ENCODE data around the gene PWWP2B.
A peak's percentile ranks its signal among the peaks of the same experiment; 100 is the strongest.
"Not testable (repeated sequence)": the region's sequence is repeated elsewhere in the genome, so short reads cannot be mapped to it uniquely, and the experiment has no call there.

The PWWP2B gene

GRCh38 chr10:132433671-132434340 lies 36.8 kb downstream of the PWWP2B start:
- no peak overlapping the region for H2BK120ac ChIP-seq (ENCODE audit: low read depth, low read length)
- no peaks in the 10 kb centered on the region for H3K79me2 ChIP-seq (ENCODE audit: control insufficient read depth, insufficient read depth, low read length)
- no peak overlapping the region for H2BK15ac ChIP-seq (replicated peaks; ENCODE audit: low read depth)
- no CpG with 5 or more reads among the region's 21 CpGs for WGBS (ENCODE audit: extremely low coverage, insufficient coverage, low lambda C conversion rate)
- no peak overlapping the region for H3K27ac ChIP-seq (ENCODE audit: low read depth, low read length)
- no peak overlapping the region for H2BK5ac ChIP-seq (ENCODE audit: low read length)
- H3K27me3 ChIP-seq (ENCODE audit: insufficient read depth, low read length, poor library complexity): no peaks in the 10 kb centered on the region
- no peak for DNase-seq
- H3K4me1 ChIP-seq (ENCODE audit: control insufficient read depth, low read depth, low read length): no peaks in the 10 kb centered on the region
- H3K4ac ChIP-seq (ENCODE audit: low read depth, low read length): no peak overlapping the region
- no peak overlapping the region for H3K4me2 ChIP-seq (ENCODE audit: low read length)
- no peaks in the 10 kb centered on the region for H3K36me3 ChIP-seq (ENCODE audit: control insufficient read depth, insufficient read depth, low read length)
- H3K23ac ChIP-seq (ENCODE audit: low read length): no peak overlapping the region
- H4K8ac ChIP-seq (ENCODE audit: low read depth, low read length): no peak overlapping the region
- H2AK5ac ChIP-seq (ENCODE audit: low read length): no peak overlapping the region
- H3K56ac ChIP-seq (ENCODE audit: low read length): no peak overlapping the region
- H3K9ac ChIP-seq (ENCODE audit: low read length): no peak overlapping the region
- no peaks in the 10 kb centered on the region for H3K79me1 ChIP-seq (ENCODE audit: low read length)
- no peak overlapping the region for H3K18ac ChIP-seq (ENCODE audit: low read length)
- H3K4me3 ChIP-seq (ENCODE audit: low read length): no peak overlapping the region
- no peak overlapping the region for H4K5ac ChIP-seq (ENCODE audit: low read length)

DNA sequence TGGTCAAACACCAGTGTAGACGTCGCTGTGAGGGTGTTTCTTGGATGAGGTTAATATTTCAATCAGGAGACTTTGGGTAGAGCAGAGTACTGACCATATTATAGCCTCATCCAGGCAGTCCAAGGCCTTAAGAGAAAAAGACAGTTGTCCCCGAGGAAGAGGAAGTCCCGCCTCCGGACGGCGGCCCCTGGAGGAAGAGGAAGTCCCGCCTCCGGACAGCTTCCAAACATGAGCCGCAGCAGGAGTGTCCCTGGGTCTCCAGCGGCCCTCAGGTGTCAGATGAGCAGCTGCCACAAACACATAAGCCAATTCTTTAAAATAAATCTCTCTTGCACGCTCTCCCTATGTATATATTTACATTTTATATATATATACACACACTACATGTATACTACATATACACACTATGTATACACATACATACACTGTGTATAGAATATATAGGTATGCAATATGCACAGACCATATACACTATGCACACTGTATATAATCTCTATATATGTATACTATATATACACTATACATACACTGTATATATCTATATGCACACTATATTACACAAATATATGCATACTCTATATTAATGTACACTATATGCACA lies 37.5 kb downstream of the PWWP2B start:
- no peak overlapping the region for H3K4me2 ChIP-seq (ENCODE audit: low read length)
- no peak overlapping the region for H2AK5ac ChIP-seq (ENCODE audit: low read length)
- H2BK15ac ChIP-seq (replicated peaks; ENCODE audit: low read depth): no peak overlapping the region
- H4K5ac ChIP-seq (ENCODE audit: low read length): no peak overlapping the region
- no peak overlapping the region for H2BK5ac ChIP-seq (ENCODE audit: low read length)
- no peak overlapping the region for H4K8ac ChIP-seq (ENCODE audit: low read depth, low read length)
- no CpG with 5 or more reads among the region's 12 CpGs for WGBS (ENCODE audit: extremely low coverage, insufficient coverage, low lambda C conversion rate)
- H2BK120ac ChIP-seq (ENCODE audit: low read depth, low read length): no peak overlapping the region
- H3K27ac ChIP-seq (ENCODE audit: low read depth, low read length): no peak overlapping the region
- H3K79me1 ChIP-seq (ENCODE audit: low read length): no peaks in the 10 kb centered on the region
- no peak overlapping the region for H3K4me3 ChIP-seq (ENCODE audit: low read length)
- DNase-seq: no peak
- no peak overlapping the region for H3K56ac ChIP-seq (ENCODE audit: low read length)
- no peaks in the 10 kb centered on the region for H3K36me3 ChIP-seq (ENCODE audit: control insufficient read depth, insufficient read depth, low read length)
- H3K9ac ChIP-seq (ENCODE audit: low read length): no peak overlapping the region
- H3K27me3 ChIP-seq (ENCODE audit: insufficient read depth, low read length, poor library complexity): no peaks in the 10 kb centered on the region
- no peak overlapping the region for H3K4ac ChIP-seq (ENCODE audit: low read depth, low read length)
- H3K4me1 ChIP-seq (ENCODE audit: control insufficient read depth, low read depth, low read length): no peaks in the 10 kb centered on the region
- H3K18ac ChIP-seq (ENCODE audit: low read length): no peak overlapping the region
- H3K23ac ChIP-seq (ENCODE audit: low read length): no peak overlapping the region
- no peaks in the 10 kb centered on the region for H3K79me2 ChIP-seq (ENCODE audit: control insufficient read depth, insufficient read depth, low read length)

GRCh38 chr10:132435320-132435719 lies 38.3 kb downstream of the PWWP2B start:
- H2BK15ac ChIP-seq (replicated peaks; ENCODE audit: low read depth); H2BK5ac ChIP-seq (ENCODE audit: low read length); H4K5ac ChIP-seq (ENCODE audit: low read length); H3K79me1 ChIP-seq (ENCODE audit: low read length); H3K27me3 ChIP-seq (ENCODE audit: insufficient read depth, low read length, poor library complexity); H3K4ac ChIP-seq (ENCODE audit: low read depth, low read length); H2AK5ac ChIP-seq (ENCODE audit: low read length); H3K9ac ChIP-seq (ENCODE audit: low read length); H3K79me2 ChIP-seq (ENCODE audit: control insufficient read depth, insufficient read depth, low read length); H3K23ac ChIP-seq (ENCODE audit: low read length); H3K4me3 ChIP-seq (ENCODE audit: low read length); H3K27ac ChIP-seq (ENCODE audit: low read depth, low read length); H3K56ac ChIP-seq (ENCODE audit: low read length); H3K36me3 ChIP-seq (ENCODE audit: control insufficient read depth, insufficient read depth, low read length); H2BK120ac ChIP-seq (ENCODE audit: low read depth, low read length); H3K4me1 ChIP-seq (ENCODE audit: control insufficient read depth, low read depth, low read length); H4K8ac ChIP-seq (ENCODE audit: low read depth, low read length); H3K18ac ChIP-seq (ENCODE audit: low read length); H3K4me2 ChIP-seq (ENCODE audit: low read length); DNase-seq: not testable (repeated sequence)
- WGBS (ENCODE audit: extremely low coverage, insufficient coverage, low lambda C conversion rate): no CpG with 5 or more reads among the region's 5 CpGs

- whole genome bisulfite sequencing (ENCODE audit: extremely low coverage, insufficient coverage, low lambda C conversion rate): no CpG with 5 or more reads among the region's 3 CpGs
Measured at GRCh38 chr10:132436096-132436495, 39.1 kb downstream of the PWWP2B start.

GRCh38 chr10:132436861-132437410 lies 39.9 kb downstream of the PWWP2B start:
- DNase-seq: no peak

More at GRCh38 chr10:132436096-132436495, 39.1 kb downstream of the PWWP2B start:
- not testable (repeated sequence) for H2BK120ac ChIP-seq (ENCODE audit: low read depth, low read length); H3K27ac ChIP-seq (ENCODE audit: low read depth, low read length); H3K4ac ChIP-seq (ENCODE audit: low read depth, low read length); H4K5ac ChIP-seq (ENCODE audit: low read length); H4K8ac ChIP-seq (ENCODE audit: low read depth, low read length); H3K4me2 ChIP-seq (ENCODE audit: low read length); H3K18ac ChIP-seq (ENCODE audit: low read length); H3K4me3 ChIP-seq (ENCODE audit: low read length); H3K27me3 ChIP-seq (ENCODE audit: insufficient read depth, low read length, poor library complexity); H3K56ac ChIP-seq (ENCODE audit: low read length); H3K79me2 ChIP-seq (ENCODE audit: control insufficient read depth, insufficient read depth, low read length); H3K79me1 ChIP-seq (ENCODE audit: low read length); H2BK15ac ChIP-seq (replicated peaks; ENCODE audit: low read depth); H3K23ac ChIP-seq (ENCODE audit: low read length); H2AK5ac ChIP-seq (ENCODE audit: low read length); H3K36me3 ChIP-seq (ENCODE audit: control insufficient read depth, insufficient read depth, low read length); DNase-seq; H3K4me1 ChIP-seq (ENCODE audit: control insufficient read depth, low read depth, low read length); H3K9ac ChIP-seq (ENCODE audit: low read length); H2BK5ac ChIP-seq (ENCODE audit: low read length)

More at GRCh38 chr10:132436861-132437410, 39.9 kb downstream of the PWWP2B start:
- Histone ChIP-seq H3K56ac (ENCODE audit: low read length) (peak overlapping the region; percentile 7), H3K9ac (ENCODE audit: low read length) (no peak overlapping the region), H3K4me1 (ENCODE audit: control insufficient read depth, low read depth, low read length) (no peaks in the 10 kb centered on the region), H2BK5ac (ENCODE audit: low read length) (no peak overlapping the region), H3K27me3 (ENCODE audit: insufficient read depth, low read length, poor library complexity) (no peaks in the 10 kb centered on the region), H2AK5ac (ENCODE audit: low read length) (no peak overlapping the region), H3K23ac (ENCODE audit: low read length) (no peak overlapping the region), H3K36me3 (ENCODE audit: control insufficient read depth, insufficient read depth, low read length) (peaks cover 1% of the 10 kb centered on the region), H3K4me3 (ENCODE audit: low read length) (no peak overlapping the region), H3K4ac (ENCODE audit: low read depth, low read length) (no peak overlapping the region), H2BK15ac (replicated peaks; ENCODE audit: low read depth) (no peak overlapping the region), H3K27ac (ENCODE audit: low read depth, low read length) (no peak overlapping the region), H4K8ac (ENCODE audit: low read depth, low read length) (no peak overlapping the region), H3K79me2 (ENCODE audit: control insufficient read depth, insufficient read depth, low read length) (no peaks in the 10 kb centered on the region), H3K79me1 (ENCODE audit: low read length) (no peaks in the 10 kb centered on the region), H2BK120ac (ENCODE audit: low read depth, low read length) (no peak overlapping the region), H3K4me2 (ENCODE audit: low read length) (no peak overlapping the region), H4K5ac (ENCODE audit: low read length) (no peak overlapping the region), H3K18ac (ENCODE audit: low read length) (no peak overlapping the region)
- WGBS (ENCODE audit: extremely low coverage, insufficient coverage, low lambda C conversion rate): no CpG with 5 or more reads among the region's 15 CpGs
